Uterus (tissue), 4 donors: Measurements from ENCODE around the gene LRCH4. TPM values are rescaled to one million over a fixed set of nuclear protein-coding genes. Genes with fewer than 3 reads are reported as not detected.
"Not testable (repeated sequence)": the region's sequence is repeated elsewhere in the genome, so short reads cannot be mapped to it uniquely, and the experiment has no call there.

Experiments used
- DNase-seq, 2 donors: peaks; one replicate each; pipeline ENCODE4 v3.0.0-alpha.2; 2019 to 2020
- H3K27ac ChIP-seq, 2 donors: fragments of 200-600 bp; sonication (generic); 1 replicate in 1 of 2; 2 replicates in 1 of 2; pipeline ENCODE4 v1.5.1; 2016 to 2018
- H3K27me3 ChIP-seq, 2 donors: fragments of 200-600 bp; sonication (generic); one replicate each; pipeline ENCODE4 v1.5.1; 2018 to 2019; ENCODE audit warnings: control low read depth in 1 of 2
- H3K36me3 ChIP-seq, 2 donors: fragments of 200-600 bp; sonication (generic); one replicate each; pipeline ENCODE4 v1.5.1; 2019; ENCODE audit warnings: control low read depth in 1 of 2
- H3K4me1 ChIP-seq, 2 donors: fragments of 200-600 bp; sonication (generic); one replicate each; pipeline ENCODE4 v1.5.1; 2018 to 2019; ENCODE audit warnings: control low read depth in 1 of 2
- H3K4me3 ChIP-seq, 2 donors: fragments of 200-600 bp; sonication (generic); 1 replicate in 1 of 2; 2 replicates in 1 of 2; pipeline ENCODE4 v1.5.1; 2018 to 2019; ENCODE audit warnings: mild to moderate bottlenecking in 1 of 2
- H3K9me3 ChIP-seq, 2 donors: fragments of 200-600 bp; sonication (generic); one replicate each; pipeline ENCODE4 v1.5.1; 2019; ENCODE audit warnings: control low read depth in 1 of 2
- POLR2A ChIP-seq, 2 donors: fragments of 450-650 bp; IDR thresholded peaks; one replicate each; pipeline ENCODE4 v1.6.1; 2016; ENCODE audit warnings: antibody characterized with exemption in 2 of 2, mild to moderate bottlenecking in 1 of 2, moderate library complexity in 1 of 2
- intact Hi-C: fragments of 100-400 bp; cut with DNase I; formaldehyde crosslinking; loops from one replicate; pipeline ENCODE4 v1.15.1; 2023; ENCODE audit warnings: low total_unique reads
- small RNA-seq: library from RNA; depleted of rRNA; stranded (forward); fragments of <200 nt; gene quantifications from one replicate; pipeline ENCODE3, GENCODE V24; 2016
- total RNA-seq, 4 donors: library from RNA; depleted of rRNA in 3 of 4; stranded (reverse); fragments of >200 nt in 3 of 4; gene quantifications; one replicate each; pipeline versions ENCODE4 v1.1.0 to v1.2.4, GENCODE V29; 2014 to 2023
- TF ChIP-seq, protein P1 (sequence below), 4 experiments: fragments of 200-600 bp in 2 of 4; fragments of 450-650 bp in 2 of 4; sonication (generic) in 2 of 4; IDR thresholded peaks; one replicate each; pipeline ENCODE4 v1.5.1; 2016 to 2019; ENCODE audit warnings: antibody characterized with exemption in 4 of 4, mild to moderate bottlenecking in 2 of 4, moderate library complexity in 1 of 4
- donor health status: DM: yes; HTN: yes; CAD: no.

LRCH4 gene
- total RNA-seq, 4 donors from 2014 or later = 11.5 to 179 (median 56.8) TPM

DNA sequence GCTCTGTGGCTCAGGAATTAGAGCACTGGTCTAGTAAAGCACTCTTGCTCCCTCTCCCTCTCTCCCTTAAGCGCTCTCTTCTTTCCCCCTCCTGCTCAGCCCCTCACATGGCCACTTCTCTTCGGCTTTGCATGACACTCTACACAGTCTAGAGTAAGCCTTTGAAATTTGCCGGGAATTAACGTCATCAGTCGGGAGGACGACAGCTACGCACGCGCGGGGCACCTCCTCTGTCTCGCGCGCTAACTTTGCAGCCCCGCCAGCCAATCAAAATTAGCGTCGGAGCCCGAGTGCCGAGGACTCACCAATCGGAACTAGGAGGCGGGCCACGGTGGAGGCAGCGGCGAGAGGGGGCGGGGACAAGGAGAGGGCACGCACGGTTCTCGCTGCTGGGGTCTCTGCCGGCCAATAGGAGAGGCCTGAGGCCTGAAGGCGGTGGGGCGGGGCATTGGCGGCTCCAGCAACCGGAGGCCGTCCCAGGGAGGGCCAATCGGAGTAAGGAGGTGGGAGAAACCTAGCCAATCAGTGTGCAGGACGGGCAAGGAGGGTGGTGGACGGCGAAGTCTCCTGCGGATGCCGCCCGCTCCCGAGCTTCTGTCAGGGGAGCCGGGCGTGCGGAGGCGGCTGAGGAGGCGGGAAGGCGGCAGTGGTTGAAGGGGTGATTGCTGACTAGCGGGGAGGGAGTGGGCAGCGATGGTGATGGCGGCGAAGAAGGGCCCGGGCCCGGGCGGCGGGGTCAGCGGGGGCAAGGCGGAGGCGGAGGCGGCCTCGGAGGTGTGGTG lies 47.1 kb downstream of the LRCH4 start, which contains the start of gene AGFG2:
TSS of gene AGFG2 (plus strand) at position 550 of the 782 bp plus-strand sequence. CDS start at position 694, 144 bp downstream.
- H3K4me1 ChIP-seq = peaks cover 7 to 8% of the 10 kb centered on the region in 2 donors
- intact Hi-C loops = no loop called here
- no peaks in the 10 kb centered on the region for H3K9me3 ChIP-seq

DNA sequence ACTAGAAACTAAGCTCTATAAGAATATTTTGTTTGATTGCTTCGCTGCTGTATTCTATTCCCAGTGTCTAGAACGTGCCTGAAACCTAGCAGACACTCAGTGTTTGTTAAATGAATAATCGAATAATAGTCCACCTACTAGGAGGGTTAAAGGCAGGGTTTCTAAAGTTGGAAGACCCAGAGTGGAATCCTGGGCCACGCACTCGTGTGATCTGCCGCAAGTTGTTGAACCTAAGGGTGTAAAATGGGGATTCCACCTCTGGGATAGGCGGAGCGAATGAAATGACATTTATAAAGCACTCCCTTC lies 47.6 kb downstream of the LRCH4 start:
- H3K9me3 ChIP-seq = no peaks in the 10 kb centered on the region
- H3K4me1 ChIP-seq = peaks cover 2 to 4% of the 10 kb centered on the region in 2 donors
- peak overlapping the region in 1 of 2 donors; percentile 53 for H3K27ac ChIP-seq
- intact Hi-C loops = no loop called here
- no peaks in the 10 kb centered on the region for H3K27me3 ChIP-seq
- H3K36me3 ChIP-seq = no peaks in the 10 kb centered on the region
- no peak for TF ChIP-seq POLR2A (IDR thresholded peaks at IDR 0.05)
- TF ChIP-seq, protein P1, sequence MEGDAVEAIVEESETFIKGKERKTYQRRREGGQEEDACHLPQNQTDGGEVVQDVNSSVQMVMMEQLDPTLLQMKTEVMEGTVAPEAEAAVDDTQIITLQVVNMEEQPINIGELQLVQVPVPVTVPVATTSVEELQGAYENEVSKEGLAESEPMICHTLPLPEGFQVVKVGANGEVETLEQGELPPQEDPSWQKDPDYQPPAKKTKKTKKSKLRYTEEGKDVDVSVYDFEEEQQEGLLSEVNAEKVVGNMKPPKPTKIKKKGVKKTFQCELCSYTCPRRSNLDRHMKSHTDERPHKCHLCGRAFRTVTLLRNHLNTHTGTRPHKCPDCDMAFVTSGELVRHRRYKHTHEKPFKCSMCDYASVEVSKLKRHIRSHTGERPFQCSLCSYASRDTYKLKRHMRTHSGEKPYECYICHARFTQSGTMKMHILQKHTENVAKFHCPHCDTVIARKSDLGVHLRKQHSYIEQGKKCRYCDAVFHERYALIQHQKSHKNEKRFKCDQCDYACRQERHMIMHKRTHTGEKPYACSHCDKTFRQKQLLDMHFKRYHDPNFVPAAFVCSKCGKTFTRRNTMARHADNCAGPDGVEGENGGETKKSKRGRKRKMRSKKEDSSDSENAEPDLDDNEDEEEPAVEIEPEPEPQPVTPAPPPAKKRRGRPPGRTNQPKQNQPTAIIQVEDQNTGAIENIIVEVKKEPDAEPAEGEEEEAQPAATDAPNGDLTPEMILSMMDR (IDR thresholded peaks at IDR 0.05) = no peak
- DNase-seq = no peak
- H3K4me3 ChIP-seq = no peak overlapping the region

More for the DNA sequence above, 47.1 kb downstream of the LRCH4 start, which contains the start of gene AGFG2:
- peak within 1 kb of the TSS; percentile 77 to 78 for H3K4me3 ChIP-seq
- H3K27ac ChIP-seq = peak within 1 kb of the TSS; percentile 44 to 82
- TF ChIP-seq, protein P1 (IDR thresholded peaks at IDR 0.05) = peak in 1 of 4 experiments; percentile 25
- peak; percentile 92 to 93 for TF ChIP-seq POLR2A (IDR thresholded peaks at IDR 0.05)
- peak; percentile 100 for DNase-seq
- no peaks in the 10 kb centered on the region for H3K27me3 ChIP-seq
- H3K36me3 ChIP-seq = no peaks in the 10 kb centered on the region

DNA sequence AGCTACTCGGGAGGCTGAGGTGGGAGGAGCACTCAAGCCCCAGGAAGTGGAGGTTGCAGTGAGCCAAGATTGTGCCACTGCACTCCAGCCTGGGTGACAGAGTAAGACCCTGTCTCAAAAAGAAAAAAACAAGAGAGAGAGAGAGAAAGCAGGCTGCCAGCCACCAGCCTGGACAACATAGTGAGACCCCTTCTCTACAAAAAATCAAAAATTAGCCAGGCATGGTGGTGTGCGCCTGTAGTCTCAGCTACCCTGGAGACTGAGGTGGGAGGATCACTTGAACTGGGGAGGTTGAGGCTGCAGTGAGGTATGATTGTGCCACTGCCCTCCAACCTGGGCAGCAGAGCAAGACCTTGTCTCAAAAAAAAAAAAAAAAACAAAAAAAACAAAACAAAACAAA lies 49.2 kb downstream of the LRCH4 start:
- H3K36me3 ChIP-seq, H3K4me3 ChIP-seq, H3K27ac ChIP-seq, H3K9me3 ChIP-seq, H3K27me3 ChIP-seq, intact Hi-C loops, H3K4me1 ChIP-seq, DNase-seq: not testable (repeated sequence)

DNA sequence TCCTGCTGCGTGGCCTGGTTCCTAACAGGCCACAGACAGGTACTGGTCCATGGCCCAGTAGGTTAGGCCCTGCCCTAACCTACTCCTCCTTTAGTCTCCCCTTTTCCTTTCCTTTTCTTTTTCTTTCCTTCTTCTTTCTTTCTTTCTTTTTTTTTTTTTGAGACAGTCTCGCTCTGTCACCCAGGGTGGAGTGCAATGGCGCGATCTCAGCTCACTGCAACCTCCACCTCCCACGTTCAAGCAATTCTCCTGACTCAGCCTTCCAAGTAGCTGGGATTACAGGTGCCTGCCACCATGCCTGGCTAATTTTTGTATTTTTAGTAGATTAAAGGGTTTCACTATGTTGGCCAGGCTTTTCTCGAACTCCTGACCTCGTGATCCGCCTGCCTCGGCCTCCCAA lies 49.9 kb downstream of the LRCH4 start:
- H3K27ac ChIP-seq, H3K27me3 ChIP-seq, H3K4me1 ChIP-seq, DNase-seq, H3K4me3 ChIP-seq, H3K36me3 ChIP-seq, intact Hi-C loops, H3K9me3 ChIP-seq: not testable (repeated sequence)

DNA sequence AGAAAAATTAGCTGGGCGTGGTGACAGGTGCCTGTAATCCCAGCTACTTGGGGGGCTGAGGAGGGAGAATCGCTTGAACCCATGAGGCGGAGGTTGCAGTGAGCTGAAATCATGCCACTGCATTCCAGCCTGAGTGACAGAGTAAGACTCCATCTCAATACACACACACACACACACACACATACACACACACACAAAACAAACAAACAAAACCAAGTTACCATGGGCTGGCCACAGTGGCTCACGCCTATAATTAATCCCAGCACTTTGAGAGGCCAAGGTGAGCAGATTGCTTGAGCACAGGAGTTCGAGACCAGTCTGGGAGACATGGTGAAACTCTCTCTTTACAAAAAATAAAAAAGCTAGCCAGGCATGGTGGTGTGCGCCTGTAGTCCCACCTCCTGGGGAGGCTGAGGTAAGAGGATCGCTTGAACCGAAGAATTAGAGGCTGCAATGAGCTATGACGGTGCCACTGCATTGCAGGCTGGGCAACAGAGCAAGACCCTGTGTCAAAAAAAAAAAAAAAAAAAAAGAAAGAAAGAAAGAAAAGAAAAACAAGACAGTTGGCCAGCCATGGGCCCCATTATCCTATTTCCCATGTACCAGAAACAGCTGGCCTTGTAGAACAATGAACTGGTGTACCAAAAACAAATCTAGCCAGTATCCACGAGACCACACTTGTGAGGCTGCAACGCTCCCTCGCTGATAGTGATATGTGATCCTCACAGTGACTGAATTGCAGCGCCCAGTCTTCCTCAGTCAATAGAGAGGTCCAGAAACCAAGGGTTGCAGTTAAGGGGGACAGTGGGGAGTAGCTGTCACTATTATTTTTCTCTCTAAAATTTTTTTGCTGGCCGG lies 53.5 kb downstream of the LRCH4 start:
- DNase-seq = no peak
- intact Hi-C loops = no loop called here
- no peaks in the 10 kb centered on the region for H3K27me3 ChIP-seq
- TF ChIP-seq, protein P1 (IDR thresholded peaks at IDR 0.05) = no peak
- TF ChIP-seq POLR2A (IDR thresholded peaks at IDR 0.05) = no peak
- H3K4me1 ChIP-seq = no peaks in the 10 kb centered on the region
- H3K27ac ChIP-seq = no peak overlapping the region
- no peaks in the 10 kb centered on the region for H3K9me3 ChIP-seq
- no peak overlapping the region for H3K4me3 ChIP-seq
- H3K36me3 ChIP-seq = no peaks in the 10 kb centered on the region

DNA sequence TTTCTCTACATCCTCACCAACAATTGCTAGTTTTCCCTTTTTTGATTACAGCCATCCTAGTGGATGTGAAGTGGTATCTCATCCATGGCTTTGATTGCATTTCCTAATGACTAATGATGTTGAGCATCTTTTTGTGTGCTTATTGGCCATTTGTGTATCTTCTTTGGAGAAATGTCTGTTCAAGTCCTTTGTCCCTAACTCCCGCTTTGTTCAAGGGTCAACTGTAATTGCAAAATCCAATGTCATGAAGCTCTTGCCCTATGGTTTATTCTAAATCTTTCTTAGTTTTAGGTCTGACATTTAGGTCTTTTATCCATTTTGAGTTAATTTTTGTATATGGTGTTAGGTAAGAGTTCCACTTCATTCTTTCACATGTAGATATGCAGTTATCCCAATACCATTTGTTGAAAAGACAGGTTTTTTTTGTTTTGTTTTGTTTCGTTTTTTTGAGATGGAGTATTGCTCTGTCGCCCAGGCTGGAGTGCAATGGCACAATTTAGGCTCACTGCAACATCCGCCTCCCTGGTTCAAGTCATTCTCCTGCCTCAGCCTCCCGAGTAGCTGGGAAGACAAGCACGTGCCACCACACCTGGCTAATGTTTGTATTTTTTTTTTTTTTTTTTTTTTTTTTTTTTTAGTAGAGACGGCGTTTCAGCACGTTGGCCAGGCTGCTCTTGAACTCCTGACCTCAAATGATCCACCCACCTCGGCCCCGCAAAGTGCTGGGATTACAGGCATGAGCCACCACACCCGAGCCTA lies 57.6 kb downstream of the LRCH4 start:
- H3K27me3 ChIP-seq, H3K9me3 ChIP-seq, H3K4me3 ChIP-seq, H3K4me1 ChIP-seq, H3K27ac ChIP-seq, DNase-seq, H3K36me3 ChIP-seq, intact Hi-C loops: not testable (repeated sequence)

Small RNA genes within 50 kb of the gene (small RNA-seq; reads per million reads assigned to genes)
- gene RN7SL416P (not detected), gene SAP25 (not detected)

Other genes with a start within 250 kb of the LRCH4 start
- gene PILRB, start 228.0 kb downstream of the LRCH4 start, total RNA-seq = 10 to 100 TPM; 13.4 to 66.1 (median 56.3) TPM
- gene PILRA, start 212.6 kb downstream of the LRCH4 start, total RNA-seq = 10 to 100 TPM in 1 of 4 donors, 1 to 10 TPM in 3; 3.3 to 20.6 (median 6.7) TPM
- 1 to 10 TPM in 3 of 4 donors, not detected in 1; 1.5 to 6.1 (median 5.2) TPM for gene ZCWPW1, start 157.4 kb downstream of the LRCH4 start, total RNA-seq
- 10 to 100 TPM; 21.2 to 44.2 (median 30.2) TPM for gene MEPCE, start 156.3 kb downstream of the LRCH4 start, total RNA-seq
- gene PPP1R35, start 149.6 kb downstream of the LRCH4 start, total RNA-seq = 10 to 100 TPM in 2 of 4 donors, 1 to 10 TPM in 2; 7.4 to 39.7 (median 17.8) TPM
- 10 to 100 TPM in 1 of 4 donors, 1 to 10 TPM in 2, not detected in 1; 1.4 to 22.1 (median 1.8) TPM for gene SPACDR, start 121.9 kb downstream of the LRCH4 start, total RNA-seq
- 10 to 100 TPM; 17.6 to 40.3 (median 19.5) TPM for gene TSC22D4, start 106.9 kb downstream of the LRCH4 start, total RNA-seq
- 1 to 10 TPM in 2 of 4 donors, under 1 TPM in 2; 0.29 to 6.5 (median 2.4) TPM for gene NYAP1, start 102.2 kb downstream of the LRCH4 start, total RNA-seq
- gene AGFG2, start 46.9 kb downstream of the LRCH4 start, total RNA-seq = 10 to 100 TPM in 3 of 4 donors, 1 to 10 TPM in 1; 6.8 to 64.4 (median 20.4) TPM
- gene SAP25, start 12.2 kb downstream of the LRCH4 start, total RNA-seq = 1 to 10 TPM in 1 of 4 donors, under 1 TPM in 1, not detected in 2; 0.69 to 6.0 TPM
- 1 to 10 TPM in 2 of 4 donors, not detected in 2; 2.9 to 4.9 TPM for gene FBXO24, start 199 bp upstream of the LRCH4 start, total RNA-seq
- gene PCOLCE, start 16.2 kb upstream of the LRCH4 start, total RNA-seq = 100 to 1,000 TPM in 1 of 4 donors, 10 to 100 TPM in 2, 1 to 10 TPM in 1; 6.2 to 151 (median 57.8) TPM
- 10 to 100 TPM in 2 of 4 donors, 1 to 10 TPM in 2; 1.3 to 35.3 (median 15.1) TPM for gene MOSPD3, start 26.4 kb upstream of the LRCH4 start, total RNA-seq
- 1 to 10 TPM in 1 of 4 donors, under 1 TPM in 1, not detected in 2; 0.43 to 2.0 TPM for gene TFR2, start 55.4 kb upstream of the LRCH4 start, total RNA-seq
- not detected for gene ACTL6B, start 70.3 kb upstream of the LRCH4 start, total RNA-seq
- gene GNB2, start 87.6 kb upstream of the LRCH4 start, total RNA-seq = 100 to 1,000 TPM in 2 of 4 donors, 10 to 100 TPM in 2; 72.0 to 245 (median 94.3) TPM
- 10 to 100 TPM in 3 of 4 donors, 1 to 10 TPM in 1; 9.7 to 90.9 (median 31.9) TPM for gene GIGYF1, start 108.1 kb upstream of the LRCH4 start, total RNA-seq
- 10 to 100 TPM; 16.4 to 53.8 (median 23.8) TPM for gene POP7, start 120.0 kb upstream of the LRCH4 start, total RNA-seq
- gene EPO, start 134.3 kb upstream of the LRCH4 start, total RNA-seq = 1 to 10 TPM in 1 of 4 donors, not detected in 3; 1.1 TPM
- gene ZAN, start 147.5 kb upstream of the LRCH4 start, total RNA-seq = under 1 TPM in 1 of 4 donors, not detected in 3; 0.07 TPM
- gene EPHB4, start 241.4 kb upstream of the LRCH4 start, total RNA-seq = 100 to 1,000 TPM in 3 of 4 donors, 10 to 100 TPM in 1; 73.5 to 374 (median 163) TPM